H1 (cell line): ENCODE data around the gene FGGY.

Experiments used
- CTCF ChIP-seq, 3 experiments: IDR thresholded peaks; 1 replicate in 2 of 3; 2 replicates in 1 of 3; pipeline versions ENCODE4 v1.5.1 to v1.6.1; 2011; ENCODE audit warnings: low read length in 3 of 3, mild to moderate bottlenecking in 3 of 3, inconsistent platforms in 2 of 3, low read depth in 1 of 3, moderate library complexity in 1 of 3; ENCODE audit not compliant: insufficient read depth in 1 of 3; ENCODE audit errors: control extremely low read depth in 1 of 3
- MAFK ChIP-seq: IDR thresholded peaks from 2 replicates; pipeline ENCODE4 v1.6.1; 2012; ENCODE audit warnings: low read depth, mild to moderate bottlenecking, improper control_type of control experiment, low read length

DNA sequence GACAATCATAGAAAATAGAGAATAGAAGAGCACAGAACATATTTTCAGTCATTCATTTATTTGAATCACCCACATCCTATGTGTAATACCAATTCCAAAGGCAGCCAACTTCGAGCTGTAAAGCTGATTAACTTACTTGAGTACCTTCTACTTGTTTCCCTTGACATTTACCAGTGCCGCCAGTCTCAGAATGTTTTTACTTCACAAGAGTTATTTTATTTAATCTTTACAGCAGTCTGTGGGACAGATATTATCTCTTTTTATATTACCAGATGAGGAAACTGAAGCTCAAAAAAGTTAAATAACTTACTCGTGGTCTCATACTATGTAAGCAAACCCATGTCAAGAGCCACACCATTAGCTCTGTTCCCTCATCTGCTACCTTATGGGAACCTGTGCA is 56.6 kb downstream of the FGGY start:
- no peak for TF ChIP-seq CTCF (IDR thresholded peaks at IDR 0.05; ENCODE audit: control extremely low read depth in 1 of 3, insufficient read depth in 1 of 3, low read depth in 1 of 3, low read length in 3 of 3)
- no peak for TF ChIP-seq MAFK
